T-helper 2 cell treated with Interferon-gamma antibody and Interleukin-4, amounts not matched to agents 5 μg/mL and 100 μg/mL, for 36 hours (primary cell): Measurements from ENCODE around the gene MRPL28.

Experiments
- DNase-seq: peaks from one replicate; pipeline ENCODE4 v3.0.0; 2021; ENCODE audit warnings: low spot score
- H3K27ac Mint-ChIP-seq: one replicate; pipeline ENCODE4 v1.8.0; 2021; ENCODE audit warnings: mild to moderate bottlenecking, mixed read lengths
- H3K27me3 Mint-ChIP-seq: one replicate; pipeline ENCODE4 v1.8.0; 2021; ENCODE audit warnings: low read depth, mixed read lengths
- H3K36me3 Mint-ChIP-seq: one replicate; pipeline ENCODE4 v1.8.0; 2021; ENCODE audit warnings: low read depth, mixed read lengths
- H3K4me1 Mint-ChIP-seq: one replicate; pipeline ENCODE4 v1.8.0; 2021; ENCODE audit warnings: low read depth, mixed read lengths
- H3K4me3 Mint-ChIP-seq: one replicate; pipeline ENCODE4 v1.8.0; 2022; ENCODE audit warnings: mild to moderate bottlenecking, moderate library complexity, mixed read lengths
- H3K9me3 Mint-ChIP-seq: one replicate; pipeline ENCODE4 v1.8.0; 2021; ENCODE audit warnings: mixed read lengths

The MRPL28 gene

DNA sequence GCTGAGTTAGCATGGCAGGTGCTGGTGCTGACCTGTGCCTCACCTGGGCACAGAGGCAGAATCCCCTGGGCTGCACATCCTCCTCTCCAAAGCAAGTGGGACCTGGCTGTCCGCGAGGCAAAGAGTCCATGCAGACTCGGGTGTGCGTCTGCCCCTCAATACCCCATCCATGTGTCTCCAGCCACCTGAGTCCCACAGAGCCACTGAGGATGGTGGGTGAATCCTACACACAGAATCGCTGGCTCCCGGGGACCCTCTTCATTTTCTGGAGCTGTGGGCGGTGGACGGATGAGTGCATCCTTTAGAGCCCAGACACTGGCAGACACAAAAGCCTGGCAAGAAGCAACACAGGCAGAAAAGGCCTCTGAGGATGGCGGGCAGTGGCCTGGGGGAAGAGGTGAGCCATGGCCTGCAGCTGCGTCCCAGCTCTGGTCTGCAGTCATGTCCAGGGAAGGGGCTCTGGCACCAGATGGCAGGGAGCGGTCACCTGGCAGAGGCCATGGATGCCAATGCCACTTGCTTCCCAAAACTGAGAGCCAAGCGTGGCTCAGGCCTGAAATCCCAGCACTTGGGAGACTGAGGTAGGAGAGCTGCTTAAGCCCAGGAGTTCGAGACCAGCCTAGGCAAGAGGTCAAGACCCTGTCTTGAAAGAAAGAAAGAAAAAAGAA, 47.7 kb downstream of the MRPL28 start:
- peak overlapping the region; percentile 65 for H3K27ac Mint-ChIP-seq
- no peak overlapping the region for H3K4me3 Mint-ChIP-seq
- no peaks in the 10 kb centered on the region for H3K27me3 Mint-ChIP-seq
- no peaks in the 10 kb centered on the region for H3K9me3 Mint-ChIP-seq
- no peak for DNase-seq
- H3K36me3 Mint-ChIP-seq: peaks cover 15% of the 10 kb centered on the region
- peaks cover 47% of the 10 kb centered on the region for H3K4me1 Mint-ChIP-seq

GRCh38 chr16:321532-321931, 48.8 kb downstream of the MRPL28 start:
- no peaks in the 10 kb centered on the region for H3K9me3 Mint-ChIP-seq
- peaks cover 16% of the 10 kb centered on the region for H3K36me3 Mint-ChIP-seq
- H3K4me3 Mint-ChIP-seq: no peak overlapping the region
- DNase-seq: no peak
- peaks cover 55% of the 10 kb centered on the region for H3K4me1 Mint-ChIP-seq
- H3K27ac Mint-ChIP-seq: no peak overlapping the region
- H3K27me3 Mint-ChIP-seq: no peaks in the 10 kb centered on the region

GRCh38 chr16:320206-320605, 50.1 kb downstream of the MRPL28 start:
- H3K27me3 Mint-ChIP-seq: no peaks in the 10 kb centered on the region
- no peak overlapping the region for H3K4me3 Mint-ChIP-seq
- DNase-seq: no peak
- H3K27ac Mint-ChIP-seq: no peak overlapping the region
- peaks cover 16% of the 10 kb centered on the region for H3K36me3 Mint-ChIP-seq
- H3K4me1 Mint-ChIP-seq: peaks cover 53% of the 10 kb centered on the region
- no peaks in the 10 kb centered on the region for H3K9me3 Mint-ChIP-seq

GRCh38 chr16:318628-319027, 51.7 kb downstream of the MRPL28 start:
- peaks cover 19% of the 10 kb centered on the region for H3K36me3 Mint-ChIP-seq
- no peaks in the 10 kb centered on the region for H3K27me3 Mint-ChIP-seq
- no peaks in the 10 kb centered on the region for H3K9me3 Mint-ChIP-seq
- H3K4me3 Mint-ChIP-seq: no peak overlapping the region
- no peak overlapping the region for H3K27ac Mint-ChIP-seq
- no peak for DNase-seq
- H3K4me1 Mint-ChIP-seq: peaks cover 41% of the 10 kb centered on the region

GRCh38 chr16:317583-317982, 52.8 kb downstream of the MRPL28 start:
- peak overlapping the region; percentile 20 for H3K4me3 Mint-ChIP-seq
- peaks cover 24% of the 10 kb centered on the region for H3K36me3 Mint-ChIP-seq
- peaks cover 36% of the 10 kb centered on the region for H3K4me1 Mint-ChIP-seq
- no peak overlapping the region for H3K27ac Mint-ChIP-seq
- H3K9me3 Mint-ChIP-seq: no peaks in the 10 kb centered on the region
- no peak for DNase-seq
- no peaks in the 10 kb centered on the region for H3K27me3 Mint-ChIP-seq
